HG02763 (cell line): ENCODE measurements around the gene PAK2.
"Not testable (repeated sequence)": the region's sequence is repeated elsewhere in the genome, so short reads cannot be mapped to it uniquely, and the experiment has no call there.

ENCODE experiments used
- ATAC-seq: cut with Tn5 transposase; IDR thresholded peaks from one replicate; pipeline ENCODE4 v1.9.1; 2021; ENCODE audit warnings: mild to moderate bottlenecking, moderate library complexity; ENCODE audit not compliant: unreplicated experiment

PAK2 gene

GRCh38 chr3:196739671-196740480 lies at the start of gene PAK2:
Gene PAK2 (plus strand): TSS chr3:196739857. CDS start chr3:196782647, 42,790 bp downstream.
- ATAC-seq = peak; percentile 88

GRCh38 chr3:196689941-196690660 lies 49.6 kb upstream of the PAK2 start:
- ATAC-seq = no peak

GRCh38 chr3:196691386-196691785 lies 48.3 kb upstream of the PAK2 start:
- ATAC-seq = no peak

GRCh38 chr3:196694202-196694638 lies 45.4 kb upstream of the PAK2 start:
- no peak for ATAC-seq

GRCh38 chr3:196694941-196695848 lies 44.5 kb upstream of the PAK2 start:
- ATAC-seq = no peak

- no peak for ATAC-seq
These were observed 43.8 kb upstream of the PAK2 start for GRCh38 chr3:196695849-196696226.

GRCh38 chr3:196697270-196697669 lies 42.4 kb upstream of the PAK2 start:
- ATAC-seq = no peak

- no peak for ATAC-seq
These were observed 39.9 kb upstream of the PAK2 start for GRCh38 chr3:196699749-196700148.

- ATAC-seq = no peak
These were observed 38.9 kb upstream of the PAK2 start for GRCh38 chr3:196700801-196701200.

GRCh38 chr3:196706327-196706726 lies 33.3 kb upstream of the PAK2 start:
- ATAC-seq = no peak

- ATAC-seq = no peak
These were observed 32.9 kb upstream of the PAK2 start for GRCh38 chr3:196706731-196707130.

GRCh38 chr3:196707566-196707965 lies 32.1 kb upstream of the PAK2 start:
- ATAC-seq = no peak

GRCh38 chr3:196708467-196708866 lies 31.2 kb upstream of the PAK2 start:
- ATAC-seq = no peak

GRCh38 chr3:196711838-196712513 lies 27.7 kb upstream of the PAK2 start, which contains the start of the genes CEP19 and PIGX:
Gene CEP19 (minus strand): TSS chr3:196712250. CDS start chr3:196708657, 3,593 bp downstream.
Gene PIGX (plus strand): TSS chr3:196712377.
- peak; percentile 83 for ATAC-seq

GRCh38 chr3:196712514-196713413 lies 26.9 kb upstream of the PAK2 start:
- peak; percentile 50 for ATAC-seq

GRCh38 chr3:196717162-196717561 lies 22.5 kb upstream of the PAK2 start:
- not testable (repeated sequence) for ATAC-seq

GRCh38 chr3:196721097-196721496 lies 18.6 kb upstream of the PAK2 start:
- no peak for ATAC-seq

GRCh38 chr3:196726788-196727675 lies 12.6 kb upstream of the PAK2 start:
- ATAC-seq = no peak
